ENCODE data around the gene DUSP11.
"Not testable (repeated sequence)": the region's sequence is repeated elsewhere in the genome, so short reads cannot be mapped to it uniquely, and the experiment has no call there.

DUSP11 gene

DNA sequence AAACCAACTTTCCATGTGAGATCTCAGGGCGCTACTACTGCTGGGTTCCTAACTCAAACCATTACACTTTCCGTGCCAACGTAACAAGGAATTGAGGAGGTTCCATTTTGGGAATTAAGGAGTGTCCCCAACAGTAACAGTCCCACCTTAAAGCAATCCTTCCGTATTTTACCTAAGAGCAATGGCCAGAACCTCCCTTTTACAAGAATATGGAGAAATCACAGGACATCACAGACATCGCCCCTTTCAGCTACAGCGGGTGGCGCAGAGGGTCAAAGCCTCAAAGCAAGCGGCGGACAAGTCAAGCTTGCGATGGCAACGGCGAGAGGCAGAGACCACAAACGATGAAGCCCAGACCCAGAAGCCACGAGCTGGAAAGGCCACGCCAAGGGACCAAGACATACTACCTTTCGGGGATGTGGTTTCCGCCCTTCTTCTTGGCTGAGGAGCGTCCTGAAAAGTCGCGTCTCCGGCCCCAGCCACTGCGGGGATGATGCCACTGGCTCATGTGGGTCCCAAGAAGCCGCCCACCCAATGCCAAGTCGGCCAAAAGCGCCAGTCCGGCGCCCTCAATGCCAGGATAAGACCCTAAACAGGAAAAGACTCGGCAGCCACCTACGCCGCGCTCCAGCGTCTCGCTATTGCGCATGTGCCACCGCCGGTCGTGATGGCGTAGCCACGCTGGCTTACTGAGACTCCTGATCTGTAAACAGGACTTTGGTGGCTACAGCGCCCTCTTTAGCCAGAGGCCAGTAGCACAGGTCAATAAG is at the start of gene DUSP11:
Gene DUSP11, minus strand, starts transcription at position 637 of the 770 bp plus-strand sequence. Its CDS starts 129 bp downstream, at position 508.
- DNase-seq (ENCODE audit: low read depth in 1 of 2, low spot score in 1 of 2): peak; percentile 89 to 97

GRCh38 chr2:73828818-73829570 is 49.1 kb upstream of the DUSP11 start, which contains the start of gene STAMBP:
Gene STAMBP (plus strand): TSS chr2:73828961. CDS start chr2:73830857, 1,896 bp downstream.
- peak; percentile 79 to 81 for DNase-seq (ENCODE audit: low read depth in 1 of 2, low spot score in 1 of 2)

GRCh38 chr2:73828389-73828817 is 48.5 kb upstream of the DUSP11 start:
- DNase-seq (ENCODE audit: low read depth in 1 of 2, low spot score in 1 of 2): no peak

DNA sequence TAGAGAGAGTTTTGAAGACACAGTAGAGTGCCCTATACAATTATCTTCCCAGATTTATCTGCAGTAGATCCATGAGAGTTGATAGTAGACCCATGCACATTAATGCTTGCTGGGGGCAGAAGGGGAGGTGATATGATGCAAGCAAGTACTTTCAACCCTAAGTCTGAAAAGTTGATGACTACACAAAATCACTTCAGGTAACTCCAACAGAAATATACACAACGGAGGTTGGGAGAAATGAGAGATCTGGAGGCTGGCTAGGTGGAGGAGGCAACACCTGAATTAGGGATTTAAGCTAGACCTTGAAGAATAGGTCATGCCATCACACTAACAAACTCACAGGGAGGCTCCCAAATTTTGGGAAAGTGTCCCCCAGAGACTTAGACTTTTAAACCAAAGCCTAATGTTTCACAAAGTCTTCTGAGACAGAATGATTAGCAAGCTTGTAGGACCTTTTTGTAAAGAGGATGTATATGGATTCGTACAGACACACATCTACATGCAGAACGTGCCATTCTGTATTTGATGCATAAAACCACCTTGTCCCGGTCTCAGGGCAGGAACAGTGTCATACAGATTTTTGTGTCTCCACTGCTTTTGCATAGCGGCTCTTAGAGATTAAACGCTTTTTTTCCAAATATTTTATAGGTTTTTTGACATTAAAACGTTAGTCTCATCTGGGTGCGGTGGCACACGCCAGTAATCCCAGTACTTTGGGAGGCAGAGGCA is 47.9 kb upstream of the DUSP11 start:
- no peak for DNase-seq (ENCODE audit: low read depth in 1 of 2, low spot score in 1 of 2)

DNA sequence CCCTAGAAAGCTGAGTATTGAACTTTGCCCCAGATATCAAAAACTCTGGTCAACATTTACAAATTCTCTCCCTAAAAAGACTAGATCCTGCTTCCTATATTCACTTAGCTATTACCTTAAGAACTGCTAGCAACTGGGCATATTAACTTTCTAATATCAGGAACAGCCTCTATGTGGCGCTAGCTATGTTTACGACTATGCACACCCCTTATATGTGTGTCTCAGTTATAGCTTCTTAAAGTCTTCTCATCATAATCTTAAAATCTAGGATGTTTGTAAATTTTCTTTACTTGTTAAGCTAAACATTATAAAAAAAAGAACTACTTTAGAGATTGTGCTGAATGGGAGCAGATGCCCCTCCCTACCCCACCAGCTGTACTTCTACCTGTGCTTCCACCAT is 47.1 kb upstream of the DUSP11 start:
- no peak for DNase-seq (ENCODE audit: low read depth in 1 of 2, low spot score in 1 of 2)

DNA sequence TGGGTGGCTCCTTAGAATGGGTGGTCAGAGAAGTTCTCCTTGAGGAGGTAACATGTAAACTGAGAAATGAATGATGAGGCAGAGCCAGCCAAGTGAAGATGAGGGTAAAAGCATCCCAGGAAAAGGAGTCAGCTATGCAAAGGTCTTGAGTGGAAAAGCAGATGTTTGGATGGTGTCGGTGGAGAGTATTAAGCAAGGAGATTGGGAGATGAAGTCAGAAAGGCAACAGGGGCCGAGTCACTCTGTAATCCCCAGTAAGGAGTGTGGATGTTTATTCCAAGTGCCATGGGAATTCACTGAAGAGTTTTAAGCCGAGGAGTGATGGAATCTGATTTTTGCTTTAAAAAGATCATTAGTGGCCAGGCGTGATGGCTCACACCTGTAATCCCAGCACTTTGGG is 45.5 kb upstream of the DUSP11 start:
- no peak for DNase-seq (ENCODE audit: low read depth in 1 of 2, low spot score in 1 of 2)

GRCh38 chr2:73823916-73824523 is 44.1 kb upstream of the DUSP11 start:
- no peak for DNase-seq (ENCODE audit: low read depth in 1 of 2, low spot score in 1 of 2)

DNA sequence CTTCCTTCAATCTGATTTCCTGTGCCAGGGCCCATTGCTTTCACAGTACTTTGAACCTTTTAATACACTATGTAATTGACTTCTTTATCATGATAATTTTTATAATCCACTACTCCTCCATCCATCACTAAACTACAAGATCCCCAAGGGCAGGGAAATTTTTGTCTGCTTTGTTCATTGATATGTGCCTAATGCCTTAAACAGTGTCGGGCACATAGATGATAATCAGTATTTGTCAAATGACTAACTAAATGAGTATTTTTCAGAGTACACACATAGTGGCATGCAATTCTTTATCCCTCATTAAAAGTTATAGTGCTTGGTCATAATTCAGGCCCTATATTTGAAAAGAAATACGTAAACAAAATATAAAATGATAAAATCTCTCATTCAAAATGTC is 43.5 kb upstream of the DUSP11 start:
- DNase-seq (ENCODE audit: low read depth in 1 of 2, low spot score in 1 of 2): no peak

DNA sequence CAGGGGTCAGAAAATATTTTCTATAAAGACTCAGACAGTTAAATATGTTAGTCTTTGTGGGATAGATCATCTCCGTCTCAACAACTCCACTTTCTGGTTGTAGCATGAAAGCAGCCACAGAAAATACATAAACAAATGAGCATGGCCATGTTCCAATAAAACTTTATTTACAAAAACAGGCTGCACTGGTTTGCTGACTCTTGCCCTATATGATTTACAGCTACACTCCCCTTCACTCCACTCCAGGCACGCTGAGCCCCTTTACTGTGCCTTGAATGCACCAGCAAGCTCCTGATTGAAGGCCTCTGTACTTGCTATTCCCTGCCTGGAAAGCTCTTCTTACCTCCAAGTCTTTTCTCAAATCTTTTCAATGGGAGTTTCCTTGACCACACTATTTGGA is 43.1 kb upstream of the DUSP11 start:
- no peak for DNase-seq (ENCODE audit: low read depth in 1 of 2, low spot score in 1 of 2)

DNA sequence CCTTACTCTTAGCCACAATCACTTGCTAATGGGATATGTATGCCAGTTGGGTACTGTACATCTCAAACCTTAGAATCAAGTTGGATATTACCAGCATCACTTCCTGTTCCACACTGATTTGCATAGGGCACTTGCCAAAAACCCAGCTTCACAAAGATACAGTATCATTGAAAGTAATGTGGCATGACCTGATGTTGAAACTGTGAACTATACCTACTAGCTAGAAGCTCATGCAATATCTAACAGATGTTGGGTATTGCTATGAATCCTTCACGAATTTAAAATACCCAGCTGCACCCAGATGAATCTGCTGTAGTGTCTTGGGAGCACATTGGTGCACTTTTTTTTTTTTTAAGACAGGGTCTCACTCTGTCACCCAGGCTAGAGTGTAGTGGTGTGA is 42.4 kb upstream of the DUSP11 start:
- no peak for DNase-seq (ENCODE audit: low read depth in 1 of 2, low spot score in 1 of 2)

- no peak for DNase-seq (ENCODE audit: low read depth in 1 of 2, low spot score in 1 of 2)
Measured at GRCh38 chr2:73821669-73822068, 41.8 kb upstream of the DUSP11 start.

DNA sequence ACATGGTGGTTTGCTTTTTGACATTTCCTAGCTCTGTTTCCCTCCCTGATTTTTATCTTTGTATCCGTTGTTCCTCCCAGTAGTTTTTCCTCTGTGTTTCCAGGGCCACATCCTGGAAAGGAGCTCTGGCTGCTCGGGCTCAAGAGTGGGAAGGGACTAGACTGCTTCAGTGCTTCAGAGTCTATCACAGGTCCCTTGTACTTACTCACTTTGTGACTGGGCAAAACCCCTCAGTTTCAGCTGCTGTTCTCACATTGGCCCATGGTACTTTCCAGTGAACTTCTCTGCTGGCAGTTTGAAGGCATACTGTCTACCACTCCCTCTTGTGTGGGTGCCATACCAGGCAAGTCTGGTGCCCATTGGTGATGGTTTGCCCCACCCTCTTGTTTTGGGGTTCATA is 41.3 kb upstream of the DUSP11 start:
- no peak for DNase-seq (ENCODE audit: low read depth in 1 of 2, low spot score in 1 of 2)

DNA sequence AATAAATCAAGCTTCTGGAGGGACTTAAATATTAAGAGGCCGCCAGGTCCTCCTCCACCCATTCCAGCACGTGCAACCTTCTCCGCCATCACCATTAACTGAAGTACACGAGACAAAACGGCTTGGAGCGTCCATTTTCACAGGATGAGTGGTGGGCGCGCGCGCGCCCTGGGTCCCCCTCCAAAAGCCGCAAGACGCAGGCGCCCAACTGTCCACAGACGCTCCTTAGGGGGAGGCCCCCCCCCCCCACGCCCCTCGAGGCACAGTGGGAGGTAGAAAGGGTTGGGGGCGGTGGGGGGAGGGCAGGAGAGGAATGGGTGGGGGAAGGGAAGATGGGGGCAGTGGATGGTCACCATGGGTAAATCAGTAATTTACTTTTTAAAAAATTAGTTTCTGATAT is 38.4 kb upstream of the DUSP11 start:
- DNase-seq (ENCODE audit: low read depth in 1 of 2, low spot score in 1 of 2): no peak

DNA sequence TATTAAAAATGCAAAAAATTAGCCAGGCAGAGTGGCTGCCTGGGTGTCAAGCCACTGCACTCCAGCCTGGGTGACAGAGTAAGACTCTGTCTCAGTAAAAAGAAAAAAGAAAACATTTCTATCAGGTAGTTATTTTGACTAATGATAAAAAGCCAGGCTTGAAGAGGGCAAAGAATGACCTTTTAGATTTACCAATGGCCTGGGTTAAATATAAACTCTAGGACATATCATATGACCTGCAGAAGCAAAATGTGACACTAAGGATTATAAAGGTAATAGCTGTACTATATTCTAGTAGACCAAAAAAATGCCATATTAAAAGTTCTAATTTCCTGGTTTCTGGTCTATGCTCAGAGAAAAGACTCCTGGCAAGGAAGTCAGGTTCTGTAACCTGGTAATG is 32.7 kb upstream of the DUSP11 start:
- DNase-seq (ENCODE audit: low read depth in 1 of 2, low spot score in 1 of 2): no peak

DNA sequence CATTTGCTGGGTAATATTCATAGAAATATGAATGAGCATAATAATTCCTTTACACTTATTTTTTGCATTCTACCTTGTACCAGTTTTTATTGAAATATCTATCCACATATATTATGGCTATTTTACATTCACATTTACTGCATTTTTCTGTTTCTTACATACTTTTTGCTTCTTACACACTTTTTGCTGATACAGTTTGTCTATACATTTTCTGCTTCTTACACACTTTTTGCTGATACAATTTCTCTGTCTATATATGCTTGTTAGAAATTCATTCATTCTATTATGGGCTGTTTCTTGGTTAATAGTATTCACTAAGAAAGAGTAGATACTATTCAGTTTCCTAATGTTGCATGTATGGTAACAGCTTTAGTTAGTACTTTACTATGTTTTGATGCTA is 32.0 kb upstream of the DUSP11 start:
- no peak for DNase-seq (ENCODE audit: low read depth in 1 of 2, low spot score in 1 of 2)

GRCh38 chr2:73783883-73784282 is 4.0 kb upstream of the DUSP11 start, which contains the start of gene C2orf78:
Gene C2orf78 (plus strand): TSS chr2:73784183. CDS start chr2:73784310, 127 bp downstream.
- DNase-seq (ENCODE audit: low read depth in 1 of 2, low spot score in 1 of 2): not testable (repeated sequence)

- not testable (repeated sequence) for DNase-seq (ENCODE audit: low read depth in 1 of 2, low spot score in 1 of 2)
Measured at GRCh38 chr2:73783402-73783801, 3.5 kb upstream of the DUSP11 start.

- no peak for DNase-seq (ENCODE audit: low read depth in 1 of 2, low spot score in 1 of 2)
Measured at GRCh38 chr2:73780237-73780582, 307 bp upstream of the DUSP11 start.

DNA sequence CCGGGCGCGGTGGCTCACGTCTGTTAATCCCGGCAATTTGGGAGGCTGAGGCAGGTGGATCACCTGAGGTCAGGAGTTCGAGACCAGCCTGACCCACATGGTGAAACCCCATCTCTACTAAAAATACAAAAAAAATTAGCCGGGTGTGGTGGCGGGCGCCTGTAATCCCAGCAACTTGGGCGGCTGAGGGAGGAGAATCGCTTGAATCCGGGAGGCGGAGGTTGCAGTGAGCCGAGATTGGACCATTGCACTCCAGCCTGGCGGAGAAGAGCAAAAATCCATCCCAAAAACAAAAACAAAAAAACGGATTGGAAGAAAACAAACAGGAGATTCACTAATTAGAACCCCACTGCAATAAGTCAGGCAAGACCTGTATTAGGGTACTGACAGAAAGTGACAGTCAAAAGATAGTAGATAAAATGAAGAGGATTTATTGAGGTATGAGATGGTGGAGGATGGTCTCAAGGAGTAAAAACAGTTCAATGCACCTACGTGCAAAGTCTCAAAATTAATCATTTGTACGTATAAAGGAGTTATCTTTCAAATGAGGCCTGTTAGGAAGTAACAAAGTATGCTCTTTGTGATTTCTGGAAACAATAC is 936 bp downstream of the DUSP11 start:
- not testable (repeated sequence) for DNase-seq (ENCODE audit: low read depth in 1 of 2, low spot score in 1 of 2)

DNA sequence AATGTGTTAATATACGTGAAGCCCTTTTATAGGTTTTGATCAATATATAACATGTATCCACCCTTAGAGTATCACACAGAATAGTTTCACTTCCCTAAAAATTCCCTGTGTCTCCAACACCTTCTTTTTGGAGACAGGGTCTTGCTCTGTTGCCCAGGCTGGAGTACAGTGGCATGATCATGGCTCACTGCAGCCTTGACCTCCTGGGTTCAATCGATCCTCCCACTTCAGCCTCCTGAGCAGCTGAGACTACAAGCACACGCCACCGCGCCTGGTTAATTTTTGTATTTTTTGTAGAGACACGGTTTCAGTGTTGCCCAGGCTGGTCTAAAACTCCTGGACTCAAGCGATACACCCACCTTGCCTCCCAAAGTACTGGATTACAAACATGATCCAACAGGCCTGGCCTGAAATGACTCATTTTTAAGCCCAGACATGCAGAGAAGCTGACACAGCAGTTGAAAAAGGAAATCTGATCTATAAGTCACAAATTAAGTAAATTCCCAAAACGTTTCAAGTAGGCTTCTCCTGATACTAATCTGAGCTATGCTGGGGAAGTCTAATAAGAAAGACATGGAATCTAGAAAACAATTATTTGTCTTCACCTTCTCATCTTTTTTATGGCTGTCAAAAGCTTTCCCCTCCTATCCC is 2.9 kb downstream of the DUSP11 start:
- no peak for DNase-seq (ENCODE audit: low read depth in 1 of 2, low spot score in 1 of 2)

Data from activated T-helper 1 cell treated with anti-CD3 and anti-CD28 coated beads, Interleukin-2, amount 50 U/mL, for 16 hours (primary cell).